Lower leg skin (tissue), 4 donors: Measurements from ENCODE around the gene GTPBP2. TPM values are rescaled to one million over a fixed set of nuclear protein-coding genes. Genes with fewer than 3 reads are reported as not detected.
"Not testable (repeated sequence)": the region's sequence is repeated elsewhere in the genome, so short reads cannot be mapped to it uniquely, and the experiment has no call there.

Source experiments
- DNase-seq, 2 donors: peaks; one replicate each; pipeline ENCODE4 v3.0.0-alpha.2; 2019; ENCODE audit warnings: low spot score in 2 of 2
- H3K4me3 ChIP-seq: fragments of 200-600 bp; sonication (generic); 2 replicates; pipeline ENCODE4 v1.5.1; 2017; ENCODE audit warnings: mild to moderate bottlenecking, low read depth; ENCODE audit not compliant: poor library complexity, severe bottlenecking
- POLR2A ChIP-seq, 2 donors: fragments of 450-650 bp; IDR thresholded peaks; one replicate each; pipeline ENCODE4 v1.6.1; 2016 to 2017; ENCODE audit warnings: antibody characterized with exemption in 2 of 2, mild to moderate bottlenecking in 1 of 2, moderate library complexity in 1 of 2
- WGBS, 2 donors: methylation state at CpG; one replicate each; pipeline ENCODE4 v1.1.5; 2018; 5-methylcytosine and 5-hydroxymethylcytosine counted together
- intact Hi-C: fragments of 100-400 bp; cut with DNase I; formaldehyde crosslinking; loops from one replicate; pipeline ENCODE4 v1.15.0; 2023; ENCODE audit warnings: low total_unique reads
- total RNA-seq, 4 donors: library from RNA; depleted of rRNA; stranded (reverse); fragments of >200 nt; gene quantifications; one replicate each; pipeline ENCODE4 v1.1.0, GENCODE V29; 2016
- TF ChIP-seq, protein P1 (sequence below), 3 donors: fragments of 450-650 bp; IDR thresholded peaks; one replicate each; pipeline ENCODE4 v1.5.1; 2016; ENCODE audit warnings: antibody characterized with exemption in 3 of 3, mild to moderate bottlenecking in 3 of 3, moderate library complexity in 2 of 3

The GTPBP2 gene
- total RNA-seq, 4 donors from 2014 or later = 31.1 to 39.9 (median 36.0) TPM

DNA sequence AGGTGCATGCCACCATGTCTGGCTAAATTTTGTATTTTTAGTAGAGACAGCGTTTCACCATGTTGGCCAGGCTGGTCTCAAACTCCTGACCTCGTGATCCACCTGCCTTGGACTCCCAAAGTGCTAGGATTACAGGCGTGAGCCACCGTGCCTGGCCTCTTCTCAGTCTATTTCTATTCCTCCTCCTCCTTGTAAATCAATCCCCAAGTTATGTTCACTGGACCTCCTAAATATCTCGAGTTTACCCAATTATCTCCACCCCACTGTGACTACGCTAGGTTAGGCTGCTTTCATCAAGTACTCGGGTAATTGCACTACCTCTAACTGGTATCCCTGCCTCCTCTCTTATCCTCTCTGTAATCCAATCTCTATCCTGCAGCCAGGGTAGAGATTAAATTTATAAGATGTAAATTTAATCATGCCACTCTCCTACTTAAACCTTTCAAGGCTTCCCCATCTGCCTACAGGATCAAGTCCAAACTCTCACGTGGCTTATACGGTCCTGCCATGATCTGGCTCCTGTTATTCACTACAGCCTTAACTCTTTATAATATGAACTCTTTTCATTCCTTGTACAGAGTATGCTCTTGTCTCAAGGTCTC, 5.7 kb upstream of the GTPBP2 start:
- no peak overlapping the region for H3K4me3 ChIP-seq
- WGBS, 2 donors = 71 to 76% methylated on average over 9 of the region's 9 CpGs

DNA sequence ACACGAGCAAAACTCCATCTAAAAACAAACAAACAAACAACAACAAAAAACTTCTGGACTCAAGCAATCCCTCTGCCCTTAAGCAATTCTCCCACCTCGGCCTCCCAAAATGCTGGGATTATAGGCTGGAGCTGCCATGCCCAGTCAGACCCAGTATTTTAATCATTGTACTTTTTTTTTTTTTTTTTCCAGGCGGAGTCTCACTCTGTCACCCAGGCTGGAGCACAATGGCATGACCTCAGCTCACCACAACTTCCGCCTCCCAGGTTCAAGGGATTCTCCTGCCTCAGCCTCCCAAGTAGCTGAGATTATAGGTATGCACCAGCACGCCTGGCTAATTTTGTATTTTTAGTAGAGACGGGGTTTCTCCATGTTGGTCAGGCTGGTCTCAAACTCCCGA, 3.9 kb upstream of the GTPBP2 start:
- DNase-seq, H3K4me3 ChIP-seq, intact Hi-C loops: not testable (repeated sequence)
- WGBS, 2 donors = 89 to 90% methylated on average over 7 of the region's 7 CpGs

More for the DNA sequence above, 5.7 kb upstream of the GTPBP2 start:
- no peak for DNase-seq
- intact Hi-C loops = no loop called here
- TF ChIP-seq, protein P1, sequence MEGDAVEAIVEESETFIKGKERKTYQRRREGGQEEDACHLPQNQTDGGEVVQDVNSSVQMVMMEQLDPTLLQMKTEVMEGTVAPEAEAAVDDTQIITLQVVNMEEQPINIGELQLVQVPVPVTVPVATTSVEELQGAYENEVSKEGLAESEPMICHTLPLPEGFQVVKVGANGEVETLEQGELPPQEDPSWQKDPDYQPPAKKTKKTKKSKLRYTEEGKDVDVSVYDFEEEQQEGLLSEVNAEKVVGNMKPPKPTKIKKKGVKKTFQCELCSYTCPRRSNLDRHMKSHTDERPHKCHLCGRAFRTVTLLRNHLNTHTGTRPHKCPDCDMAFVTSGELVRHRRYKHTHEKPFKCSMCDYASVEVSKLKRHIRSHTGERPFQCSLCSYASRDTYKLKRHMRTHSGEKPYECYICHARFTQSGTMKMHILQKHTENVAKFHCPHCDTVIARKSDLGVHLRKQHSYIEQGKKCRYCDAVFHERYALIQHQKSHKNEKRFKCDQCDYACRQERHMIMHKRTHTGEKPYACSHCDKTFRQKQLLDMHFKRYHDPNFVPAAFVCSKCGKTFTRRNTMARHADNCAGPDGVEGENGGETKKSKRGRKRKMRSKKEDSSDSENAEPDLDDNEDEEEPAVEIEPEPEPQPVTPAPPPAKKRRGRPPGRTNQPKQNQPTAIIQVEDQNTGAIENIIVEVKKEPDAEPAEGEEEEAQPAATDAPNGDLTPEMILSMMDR (IDR thresholded peaks at IDR 0.05) = no peak
- no peak for TF ChIP-seq POLR2A (IDR thresholded peaks at IDR 0.05)

DNA sequence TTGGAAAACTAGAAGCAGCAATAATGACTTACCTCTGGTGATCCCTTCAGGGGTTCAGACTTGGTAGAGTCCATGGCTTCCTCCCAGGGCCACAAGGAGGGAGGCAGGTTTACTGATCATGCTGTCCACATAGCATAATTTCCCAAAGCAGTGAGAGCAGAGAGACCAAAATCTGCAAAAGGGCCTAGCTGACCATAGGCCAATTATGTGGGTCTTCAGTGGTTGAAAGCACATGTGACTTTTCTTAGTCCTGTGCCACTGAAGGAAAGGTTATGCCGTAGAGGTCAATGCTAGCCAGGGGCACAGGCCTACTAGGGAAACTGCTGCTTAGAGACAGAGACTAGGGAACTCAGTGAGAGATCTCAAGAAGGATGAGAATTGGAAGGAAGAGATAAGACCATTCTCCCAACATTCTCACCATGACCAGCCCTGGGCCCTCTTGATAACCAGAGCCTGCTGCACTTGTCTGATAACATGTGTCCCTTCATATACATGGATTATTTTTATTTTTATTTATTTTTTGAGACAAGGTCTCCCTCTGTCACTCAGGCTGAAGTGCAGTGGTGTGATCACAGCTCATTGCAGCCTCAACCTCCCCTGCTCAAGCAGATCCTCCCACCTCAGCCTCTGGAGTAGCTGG, 2.0 kb upstream of the GTPBP2 start:
- intact Hi-C loops = no loop called here
- TF ChIP-seq, protein P1 (IDR thresholded peaks at IDR 0.05) = no peak
- TF ChIP-seq POLR2A (IDR thresholded peaks at IDR 0.05) = no peak
- 87 to 96% methylated on average over 1 of the region's 1 CpG for WGBS, 2 donors
- no peak overlapping the region for H3K4me3 ChIP-seq
- no peak for DNase-seq

DNA sequence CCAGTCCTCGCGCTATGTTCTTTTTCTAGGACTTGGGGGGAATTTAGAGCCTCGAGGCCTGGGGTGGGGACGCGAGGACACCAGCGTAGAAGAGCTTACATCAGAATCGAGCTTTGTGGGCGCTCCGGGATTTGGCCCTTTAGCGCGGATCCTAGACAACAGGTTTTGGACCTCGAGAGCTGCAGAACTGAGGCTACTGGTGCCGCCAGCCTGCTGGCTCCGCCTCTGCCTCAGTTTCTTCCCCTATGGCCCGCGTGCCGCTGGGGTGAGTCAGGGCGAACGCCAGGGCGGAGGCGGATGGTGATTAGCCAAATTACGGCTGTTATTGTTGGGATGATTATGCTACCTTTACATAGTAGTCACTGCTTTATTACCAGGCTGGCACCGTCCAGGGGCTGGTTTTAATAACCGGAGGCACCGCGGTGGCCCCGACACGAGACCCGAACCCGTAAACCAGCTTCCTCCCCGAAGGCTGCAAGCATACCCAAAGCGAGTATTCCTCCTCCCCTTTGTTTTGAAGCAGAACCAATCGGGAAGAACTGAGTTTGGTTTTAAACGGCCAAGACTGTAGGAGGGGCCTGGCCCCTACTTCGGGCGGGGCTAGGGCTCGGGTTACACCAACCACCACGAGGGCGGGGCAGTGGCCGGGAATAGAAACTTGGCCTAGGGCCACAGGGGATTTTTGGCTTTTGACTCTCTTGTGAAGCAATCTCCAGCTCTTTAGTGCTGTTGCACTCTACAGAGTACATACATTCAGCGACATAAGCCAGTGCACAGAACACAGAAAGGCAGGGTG, 639 bp upstream of the GTPBP2 start:
- DNase-seq = peak; percentile 98 to 99
- WGBS, 2 donors = 0% methylated on average over 35 to 39 of the region's 41 CpGs
- TF ChIP-seq POLR2A (IDR thresholded peaks at IDR 0.05) = no peak
- TF ChIP-seq, protein P1 (IDR thresholded peaks at IDR 0.05) = no peak
- intact Hi-C loops = no loop called here
- peak overlapping the region; percentile 40 for H3K4me3 ChIP-seq

DNA sequence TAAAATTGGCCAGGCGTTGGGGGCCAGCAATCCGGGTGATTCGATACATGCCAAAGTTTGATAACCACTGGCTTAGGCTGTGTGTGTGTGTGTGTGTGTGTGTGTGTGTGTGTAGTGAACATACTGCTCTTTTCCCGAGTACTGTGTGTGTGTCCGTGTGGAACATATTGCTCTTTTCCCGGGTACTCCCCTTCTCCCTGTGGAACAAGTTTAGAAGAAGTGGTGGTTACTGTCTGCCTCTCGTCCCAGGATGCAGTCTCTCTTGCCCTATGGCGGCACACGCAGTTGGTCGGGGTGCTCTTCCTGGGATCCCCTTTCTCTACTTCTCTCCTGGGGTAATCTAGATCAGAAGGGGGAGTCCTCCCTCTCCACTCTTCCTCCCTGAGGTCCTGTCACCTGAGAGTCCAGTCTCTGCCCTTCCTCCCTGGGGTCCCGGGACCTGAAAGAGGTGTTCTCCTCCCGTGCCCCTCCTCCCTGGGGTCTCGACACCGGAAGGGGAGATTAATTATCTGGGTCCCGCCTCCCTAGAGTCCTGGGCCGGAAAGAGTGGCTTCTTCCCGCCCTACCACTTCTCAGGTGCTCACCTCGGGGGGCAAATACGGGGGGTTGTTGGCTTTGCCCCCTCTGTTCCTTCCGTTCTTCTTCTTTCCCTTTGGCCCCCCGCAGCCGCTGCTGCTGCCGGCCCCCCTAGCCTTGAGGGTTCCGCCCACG, 516 bp downstream of the GTPBP2 start:
- peak overlapping the region; percentile 73 for H3K4me3 ChIP-seq
- TF ChIP-seq, protein P1 (IDR thresholded peaks at IDR 0.05) = no peak
- TF ChIP-seq POLR2A (IDR thresholded peaks at IDR 0.05) = no peak
- peak; percentile 46 to 92 for DNase-seq
- whole genome bisulfite sequencing, 2 donors = 0 to 1% methylated on average over 25 of the region's 25 CpGs
- intact Hi-C loops = no loop called here
